Fibroblast of mammary gland (primary cell): Measurements from ENCODE around the gene ATP5PO.
"Not testable (repeated sequence)": the region's sequence is repeated elsewhere in the genome, so short reads cannot be mapped to it uniquely, and the experiment has no call there.

Experiments
- DNase-seq: peaks from one replicate; pipeline ENCODE4 v3.0.0-alpha.2; 2010; ENCODE audit warnings: low read depth
- H3K4me3 ChIP-seq: 2 replicates; pipeline ENCODE4 v1.5.1; 2011; ENCODE audit warnings: low read depth, mild to moderate bottlenecking, low read length, moderate library complexity; ENCODE audit not compliant: control insufficient read depth
- CTCF ChIP-seq: conservative IDR thresholded peaks from 2 replicates; pipeline ENCODE4 v1.5.1; 2011; ENCODE audit warnings: low read depth, low read length, inconsistent platforms; ENCODE audit not compliant: control insufficient read depth, insufficient read depth

ATP5PO gene

GRCh38 chr21:33865176-33865575, 50.4 kb downstream of the ATP5PO start:
- no peak for TF ChIP-seq CTCF
- no peak for DNase-seq
- no peak overlapping the region for H3K4me3 ChIP-seq

GRCh38 chr21:33864150-33864549, 51.5 kb downstream of the ATP5PO start:
- DNase-seq, result no peak
- TF ChIP-seq CTCF, result no peak
- no peak overlapping the region for H3K4me3 ChIP-seq

- DNase-seq, H3K4me3 ChIP-seq: not testable (repeated sequence)
These were observed 52.4 kb downstream of the ATP5PO start for GRCh38 chr21:33863191-33863590.

- no peak for TF ChIP-seq CTCF
- no peak overlapping the region for H3K4me3 ChIP-seq
- DNase-seq, result no peak
These were observed 54.5 kb downstream of the ATP5PO start for GRCh38 chr21:33861125-33861524.

GRCh38 chr21:33860332-33860879, 55.2 kb downstream of the ATP5PO start:
- H3K4me3 ChIP-seq, result no peak overlapping the region
- TF ChIP-seq CTCF, result no peak
- DNase-seq, result no peak

GRCh38 chr21:33859373-33860102, 56.1 kb downstream of the ATP5PO start:
- H3K4me3 ChIP-seq, result no peak overlapping the region
- no peak for DNase-seq
- no peak for TF ChIP-seq CTCF

GRCh38 chr21:33858667-33859372, 56.8 kb downstream of the ATP5PO start:
- no peak overlapping the region for H3K4me3 ChIP-seq
- no peak for DNase-seq
- TF ChIP-seq CTCF, result no peak
